ENCODE data around the gene SYNE1. TPM values are rescaled to one million over a fixed set of nuclear protein-coding genes. Genes with fewer than 3 reads are reported as not detected.

SYNE1 gene
- polyA plus RNA-seq, 3 donors = 83.9 to 108 (median 92.5) TPM

DNA sequence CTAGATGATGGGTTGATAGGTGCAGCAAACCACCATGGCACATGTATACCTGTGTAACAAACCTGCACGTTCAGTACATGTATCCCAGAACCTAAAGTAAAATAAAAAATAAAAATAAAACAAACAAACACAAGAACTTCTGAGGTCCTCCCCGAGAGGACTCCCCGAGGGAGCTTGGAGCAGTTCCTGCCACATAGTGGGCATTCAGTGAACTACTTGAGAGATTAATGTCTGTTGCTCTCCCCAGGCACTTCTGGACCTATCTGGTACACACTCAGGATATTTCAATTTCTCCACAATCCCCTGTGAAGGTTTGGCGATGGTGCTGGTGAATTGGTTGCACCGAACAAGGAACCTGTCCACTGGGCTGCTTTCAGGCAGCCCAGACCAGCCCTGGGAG, 518.5 kb downstream of the SYNE1 start:
- DNase-seq (ENCODE audit: extremely low read depth in 1 of 11, low read depth in 9 of 11, low spot score in 4 of 11) = no peak

DNA sequence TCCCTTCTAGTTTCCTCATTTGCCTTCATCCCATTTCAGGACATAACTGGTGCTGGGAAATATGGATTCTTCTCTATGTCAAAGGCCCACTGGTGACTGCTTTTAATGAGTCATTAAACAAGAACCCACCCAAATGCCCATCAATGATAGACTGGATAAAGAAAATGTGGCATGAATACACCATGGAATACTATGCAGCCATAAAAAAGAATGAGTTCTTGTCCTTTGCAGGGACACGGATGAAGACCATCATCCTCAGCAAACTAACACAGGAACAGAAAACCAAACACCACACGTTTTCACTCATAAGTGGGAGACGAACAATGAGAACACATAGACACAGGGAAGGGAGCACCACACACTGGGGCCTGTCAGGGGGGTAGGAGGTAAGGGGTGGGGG, 518.9 kb downstream of the SYNE1 start:
- no peak for DNase-seq (ENCODE audit: extremely low read depth in 1 of 11, low read depth in 9 of 11, low spot score in 4 of 11)

DNA sequence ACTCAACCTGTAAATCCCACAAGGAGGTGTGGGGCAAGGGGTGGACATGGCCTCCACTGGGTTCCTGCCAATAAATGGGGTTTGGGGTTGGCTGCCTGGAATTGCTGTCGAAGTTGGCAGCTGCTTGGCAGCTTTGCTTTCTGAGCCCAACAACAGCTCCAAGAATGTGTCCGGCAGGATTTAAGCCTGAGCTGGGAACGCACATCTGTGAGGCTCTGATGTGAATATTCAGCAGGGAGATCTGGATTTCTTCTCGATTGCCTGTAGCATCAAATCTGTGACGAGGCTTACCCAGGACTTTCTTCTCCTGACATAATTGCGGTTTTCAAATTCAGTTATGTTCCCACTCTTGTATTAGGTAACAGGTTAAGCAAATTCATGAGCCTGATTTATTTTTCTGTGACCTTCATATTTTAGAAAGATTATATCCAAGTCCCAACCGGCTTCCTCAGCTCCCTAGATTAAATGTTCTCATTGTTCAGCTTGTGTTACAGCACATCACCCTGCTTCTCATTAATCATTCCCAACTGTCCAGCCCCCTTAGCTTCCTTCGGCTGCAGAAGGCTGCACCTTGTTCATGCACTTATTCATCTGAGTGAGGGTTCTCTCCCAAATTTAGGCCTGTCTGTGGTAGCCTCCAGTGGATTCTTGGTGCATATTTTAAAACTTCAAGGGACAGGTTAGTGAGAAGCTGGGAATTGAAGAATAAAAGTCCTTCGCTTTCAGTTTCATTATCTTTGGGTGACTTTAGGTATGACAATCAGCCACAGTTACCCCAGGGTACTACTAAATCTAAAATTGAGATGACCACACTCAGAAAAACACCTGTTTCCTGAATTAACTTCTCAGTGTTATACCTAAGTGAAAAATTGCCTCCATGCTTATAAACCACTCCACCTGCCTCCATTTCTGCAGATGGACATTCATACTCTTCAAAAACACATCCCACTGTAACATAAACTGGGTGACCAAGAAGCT, 519.7 kb downstream of the SYNE1 start:
- DNase-seq (ENCODE audit: extremely low read depth in 1 of 11, low read depth in 9 of 11, low spot score in 4 of 11) = no peak

DNA sequence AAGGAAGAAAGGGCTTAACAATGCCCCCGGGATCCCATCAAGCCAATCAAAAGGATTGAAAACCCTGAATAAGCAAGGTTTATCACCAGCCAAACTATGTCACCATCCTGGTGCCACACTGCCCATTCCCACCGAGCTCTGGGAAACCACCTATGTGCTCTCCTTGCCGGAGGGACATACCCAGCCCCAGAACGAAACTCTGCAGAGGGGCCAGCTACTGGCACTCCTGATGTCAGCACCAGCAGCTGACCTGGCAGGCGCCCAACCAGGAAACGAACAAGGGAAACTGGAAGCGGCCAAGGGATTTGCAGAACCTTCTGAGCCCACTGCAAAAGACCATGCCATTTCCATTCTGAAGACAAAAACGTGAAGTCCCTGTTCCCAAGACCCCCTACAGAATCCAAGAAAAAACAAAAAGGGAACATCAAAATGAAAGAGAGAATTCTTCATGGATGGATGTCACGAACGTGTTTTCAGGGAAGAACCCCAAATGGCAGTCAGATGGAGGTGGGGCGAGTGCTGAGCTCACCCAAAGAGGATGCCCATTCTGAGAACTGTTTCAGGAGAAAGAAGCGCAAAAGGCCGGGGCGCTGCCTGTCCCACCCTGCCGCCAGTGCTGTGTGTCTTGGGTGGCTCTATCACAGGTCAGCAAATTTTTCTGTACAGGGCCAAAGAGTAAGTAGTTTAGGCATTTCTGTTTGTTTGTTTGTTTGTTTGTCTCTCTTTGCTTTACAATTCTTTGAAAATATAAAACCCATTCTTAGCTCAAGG, 524.5 kb downstream of the SYNE1 start:
- DNase-seq (ENCODE audit: extremely low read depth in 1 of 11, low read depth in 9 of 11, low spot score in 4 of 11) = no peak

DNA sequence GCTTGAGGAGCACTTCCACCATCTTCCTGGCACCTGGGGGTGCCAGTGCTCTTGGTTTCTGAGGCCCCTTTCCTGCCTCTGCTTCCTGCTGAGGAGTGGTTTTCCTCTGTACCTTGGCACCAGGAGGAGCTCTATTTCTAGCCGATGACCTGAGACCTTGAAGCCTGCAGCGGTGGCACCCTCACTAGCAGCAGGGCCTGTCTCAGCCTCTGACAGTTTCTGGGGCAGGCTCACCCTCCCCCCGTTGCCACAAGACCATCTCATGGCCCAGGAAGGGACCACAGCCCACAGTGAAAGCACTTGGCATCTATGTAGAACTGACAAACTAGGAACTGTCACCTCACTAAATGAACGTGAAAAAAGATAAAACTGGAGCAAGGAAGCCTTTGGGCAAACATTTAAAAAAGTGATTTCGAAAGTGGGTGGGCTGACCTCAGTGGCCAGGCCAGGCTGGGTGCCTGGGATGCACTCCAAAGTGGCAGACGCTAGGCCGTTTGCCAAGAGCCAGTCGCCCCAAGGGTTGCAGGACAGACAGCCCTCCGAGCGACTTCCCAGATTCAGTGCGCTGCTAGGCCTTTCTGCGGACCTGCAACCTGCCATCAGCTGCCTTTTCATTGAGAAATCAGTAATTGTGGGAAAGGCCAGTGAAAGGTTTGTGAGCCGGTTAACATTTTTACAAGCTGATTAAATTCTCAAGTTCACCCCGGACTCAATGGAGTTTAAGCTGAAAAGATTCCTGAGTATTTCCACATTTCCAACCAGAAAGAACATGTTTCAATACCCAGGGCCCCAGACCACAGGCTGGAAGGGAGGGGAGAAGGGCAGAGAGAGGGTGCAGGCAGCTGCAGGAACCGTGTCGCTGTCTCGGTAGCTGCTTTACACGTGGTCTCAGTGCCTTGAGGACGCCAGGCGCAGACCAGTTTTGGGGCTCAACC, 526.0 kb downstream of the SYNE1 start:
- DNase-seq (ENCODE audit: extremely low read depth in 1 of 11, low read depth in 9 of 11, low spot score in 4 of 11) = no peak

DNA sequence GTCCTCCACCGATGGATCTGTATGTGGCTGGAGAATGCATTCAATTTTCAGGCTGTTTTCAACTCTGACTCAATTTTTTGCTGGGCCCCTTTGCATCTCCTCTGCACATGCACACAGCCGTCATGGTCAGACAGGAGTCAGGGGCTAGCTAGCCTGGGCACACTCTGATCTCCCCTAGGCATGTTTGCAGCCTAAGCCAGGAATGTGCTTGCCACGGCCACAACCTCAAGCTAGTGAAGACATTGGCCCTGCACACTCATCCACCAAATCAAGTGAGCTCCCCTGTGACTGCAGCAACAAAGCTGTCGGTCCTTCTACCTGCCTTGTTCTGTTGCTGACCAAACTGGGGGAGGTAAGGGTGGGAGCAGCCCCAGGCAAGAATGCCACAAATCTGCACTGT, 529.2 kb downstream of the SYNE1 start:
- DNase-seq (ENCODE audit: extremely low read depth in 1 of 11, low read depth in 9 of 11, low spot score in 4 of 11) = no peak

DNA sequence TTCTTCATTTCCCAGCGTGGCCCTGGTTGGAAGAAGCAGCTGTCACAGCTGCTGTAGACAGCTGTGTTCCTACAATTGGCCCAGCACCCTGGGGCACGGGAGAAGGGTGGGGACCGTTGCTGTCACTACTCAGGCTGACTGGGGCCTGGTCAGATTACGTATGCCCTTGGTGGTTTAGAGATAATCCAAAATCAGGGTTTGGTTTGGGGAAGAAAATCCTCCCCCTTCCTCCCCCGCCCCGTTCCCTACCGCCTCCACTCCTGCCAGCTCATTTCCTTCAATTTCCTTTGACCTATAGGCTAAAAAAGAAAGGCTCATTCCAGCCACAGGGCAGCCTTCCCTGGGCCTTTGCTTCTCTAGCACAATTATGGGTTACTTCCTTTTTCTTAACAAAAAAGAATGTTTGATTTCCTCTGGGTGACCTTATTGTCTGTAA, 537.0 kb downstream of the SYNE1 start:
- DNase-seq (ENCODE audit: extremely low read depth in 1 of 11, low read depth in 9 of 11, low spot score in 4 of 11) = no peak

DNA sequence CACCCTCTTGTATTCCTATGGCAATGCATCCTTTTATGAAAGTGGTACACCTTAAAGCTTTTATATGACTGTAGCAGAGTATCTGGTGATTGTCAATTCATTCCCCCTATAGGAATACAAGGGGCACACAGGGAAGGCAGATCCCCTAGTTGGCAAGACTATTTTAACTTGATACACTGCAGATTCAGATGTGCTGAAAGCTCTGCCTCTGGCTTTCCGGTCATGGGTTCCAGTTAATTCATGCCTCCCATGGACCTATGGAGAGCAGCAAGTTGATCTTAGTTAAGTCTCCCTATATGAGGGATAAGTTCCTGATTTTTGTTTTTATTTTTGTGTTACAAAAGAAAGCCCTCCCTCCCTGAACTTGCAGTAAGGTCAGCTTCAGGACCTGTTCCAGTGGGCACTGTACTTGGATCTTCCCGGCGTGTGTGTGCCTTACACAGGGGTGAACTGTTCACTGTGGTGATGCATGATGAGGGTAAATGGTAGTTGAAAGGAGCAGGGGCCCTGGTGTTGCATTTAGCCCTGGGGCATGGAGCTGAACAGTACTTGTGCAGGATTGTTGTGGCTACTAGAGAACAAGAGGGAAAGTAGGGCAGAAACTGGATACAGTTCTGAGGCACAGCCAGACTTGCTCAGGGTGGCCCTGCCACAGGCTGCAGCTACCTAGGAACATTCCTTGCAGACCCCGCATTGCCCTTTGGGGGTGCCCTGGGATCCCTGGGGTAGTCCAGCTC, 537.5 kb downstream of the SYNE1 start:
- no peak for DNase-seq (ENCODE audit: extremely low read depth in 1 of 11, low read depth in 9 of 11, low spot score in 4 of 11)

DNA sequence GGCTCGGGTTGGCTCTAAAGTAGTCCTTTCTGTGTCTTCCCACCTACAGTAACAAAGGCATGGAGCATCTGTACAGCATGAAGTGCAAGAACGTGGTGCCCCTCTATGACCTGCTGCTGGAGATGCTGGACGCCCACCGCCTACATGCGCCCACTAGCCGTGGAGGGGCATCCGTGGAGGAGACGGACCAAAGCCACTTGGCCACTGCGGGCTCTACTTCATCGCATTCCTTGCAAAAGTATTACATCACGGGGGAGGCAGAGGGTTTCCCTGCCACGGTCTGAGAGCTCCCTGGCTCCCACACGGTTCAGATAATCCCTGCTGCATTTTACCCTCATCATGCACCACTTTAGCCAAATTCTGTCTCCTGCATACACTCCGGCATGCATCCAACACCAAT, 538.5 kb downstream of the SYNE1 start:
- DNase-seq (ENCODE audit: extremely low read depth in 1 of 11, low read depth in 9 of 11, low spot score in 4 of 11) = no peak

DNA sequence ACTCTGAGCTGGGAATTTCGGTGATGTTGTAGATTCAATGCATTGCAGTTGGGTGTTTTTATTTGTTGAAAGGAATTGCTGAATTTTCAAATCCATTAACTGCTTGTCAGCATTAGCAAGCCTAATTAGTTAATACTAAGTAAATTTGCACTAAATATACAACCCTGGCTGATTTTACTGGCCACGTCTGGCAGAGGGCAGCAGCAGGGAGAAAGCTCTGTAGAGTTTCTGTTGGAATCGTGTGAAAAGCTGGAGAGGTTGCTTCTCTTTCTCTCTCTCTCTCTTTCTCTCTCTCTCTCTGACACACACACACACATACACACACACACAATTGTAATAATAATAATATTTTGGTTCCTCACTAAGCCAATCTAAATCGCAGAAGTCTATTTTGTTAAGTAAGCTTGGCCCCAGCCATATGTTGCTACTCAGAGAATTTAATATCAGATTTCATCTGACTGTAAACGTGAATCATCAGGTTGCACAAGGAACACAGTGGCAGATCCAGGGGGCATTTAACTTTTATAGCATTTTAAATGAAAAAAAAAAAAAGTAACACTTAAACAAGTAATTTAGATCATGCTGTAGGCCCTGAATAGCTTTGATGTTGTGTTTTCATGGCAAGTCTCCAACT, 540.2 kb downstream of the SYNE1 start:
- no peak for DNase-seq (ENCODE audit: extremely low read depth in 1 of 11, low read depth in 9 of 11, low spot score in 4 of 11)

DNA sequence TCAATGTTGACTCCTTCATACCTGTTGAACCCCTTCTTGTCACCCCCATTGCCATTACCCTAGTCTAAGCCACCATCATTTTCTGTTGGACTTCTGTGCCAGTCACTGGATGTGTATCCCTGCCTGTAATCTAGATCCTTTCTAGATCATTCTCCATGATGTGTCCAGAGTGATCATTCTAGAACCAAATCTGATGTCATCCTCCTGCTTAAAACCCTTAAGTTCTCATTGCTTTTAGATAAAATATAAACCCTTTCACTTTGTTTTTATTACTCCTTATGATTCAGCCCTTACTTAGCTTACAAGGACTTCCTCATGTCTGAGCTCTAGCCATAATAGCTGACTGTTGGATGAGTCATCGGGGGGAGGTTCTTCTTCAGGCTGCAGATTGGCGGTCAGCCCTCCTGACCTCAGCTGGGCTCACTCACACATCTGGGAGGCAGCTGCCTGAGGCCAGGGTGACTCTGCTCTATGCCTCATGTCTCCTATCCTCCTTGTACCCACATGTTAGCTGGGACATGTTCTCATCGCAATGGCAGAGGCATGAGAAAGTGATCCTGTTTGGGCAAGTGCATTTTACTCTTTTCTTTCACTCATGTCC, 542.1 kb downstream of the SYNE1 start:
- no peak for DNase-seq (ENCODE audit: extremely low read depth in 1 of 11, low read depth in 9 of 11, low spot score in 4 of 11)

DNA sequence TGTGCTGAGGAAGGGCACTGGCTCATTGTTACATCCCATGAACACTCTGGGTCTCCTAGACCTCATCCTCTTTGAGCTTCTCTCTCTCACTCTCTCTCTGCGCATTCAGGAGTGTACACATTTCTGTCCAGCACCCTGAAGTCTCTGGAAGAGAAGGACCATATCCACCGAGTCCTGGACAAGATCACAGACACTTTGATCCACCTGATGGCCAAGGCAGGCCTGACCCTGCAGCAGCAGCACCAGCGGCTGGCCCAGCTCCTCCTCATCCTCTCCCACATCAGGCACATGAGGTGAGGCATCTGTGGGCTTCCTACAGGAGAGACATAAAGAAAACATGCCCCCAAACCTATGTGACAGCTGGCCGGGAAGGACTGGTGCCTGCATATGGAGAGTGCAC, 542.9 kb downstream of the SYNE1 start:
- DNase-seq (ENCODE audit: extremely low read depth in 1 of 11, low read depth in 9 of 11, low spot score in 4 of 11) = no peak

DNA sequence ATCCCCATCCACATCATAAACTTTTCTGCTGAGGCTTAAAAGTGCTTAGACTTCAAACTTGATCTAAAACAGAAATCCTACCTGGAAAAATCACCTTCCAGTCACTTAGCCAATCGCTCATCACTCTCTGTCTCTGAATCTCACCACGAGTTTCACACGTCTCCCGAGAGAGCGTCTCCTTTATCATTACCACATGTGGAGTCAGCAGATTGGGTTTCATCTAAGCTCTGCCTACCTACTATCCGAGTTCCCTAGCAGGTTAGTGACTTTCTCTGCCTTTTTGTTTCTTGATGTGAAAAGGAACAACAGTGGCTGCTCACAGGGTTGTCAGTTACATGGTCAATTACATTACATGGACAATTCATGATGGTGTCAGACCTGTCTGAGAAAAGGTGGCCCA, 543.5 kb downstream of the SYNE1 start:
- DNase-seq (ENCODE audit: extremely low read depth in 1 of 11, low read depth in 9 of 11, low spot score in 4 of 11) = no peak

DNA sequence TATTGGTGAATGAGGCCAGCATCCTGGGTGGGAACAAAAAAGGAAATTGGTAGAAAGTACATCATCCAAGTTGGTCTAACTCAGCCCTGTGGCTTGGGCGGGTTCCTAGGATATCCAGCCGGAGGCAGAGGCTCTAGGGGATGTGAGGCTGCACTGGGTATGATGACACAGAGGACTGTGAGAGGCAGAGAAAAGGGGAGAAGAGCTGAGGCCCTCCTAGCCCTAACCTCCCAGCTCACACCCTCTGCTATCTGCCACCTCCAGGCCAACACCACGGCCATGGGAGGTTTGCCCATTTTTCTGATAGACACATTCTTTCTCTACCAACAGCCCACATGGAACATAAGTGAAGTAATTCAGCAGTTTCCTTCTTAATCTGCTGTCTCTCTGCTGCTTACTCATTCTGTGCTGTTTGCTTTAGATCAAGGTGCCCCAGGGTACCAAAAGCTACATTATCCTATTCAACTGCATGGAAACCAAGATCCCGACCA, 545.3 kb downstream of the SYNE1 start:
- no peak for DNase-seq (ENCODE audit: extremely low read depth in 1 of 11, low read depth in 9 of 11, low spot score in 4 of 11)

DNA sequence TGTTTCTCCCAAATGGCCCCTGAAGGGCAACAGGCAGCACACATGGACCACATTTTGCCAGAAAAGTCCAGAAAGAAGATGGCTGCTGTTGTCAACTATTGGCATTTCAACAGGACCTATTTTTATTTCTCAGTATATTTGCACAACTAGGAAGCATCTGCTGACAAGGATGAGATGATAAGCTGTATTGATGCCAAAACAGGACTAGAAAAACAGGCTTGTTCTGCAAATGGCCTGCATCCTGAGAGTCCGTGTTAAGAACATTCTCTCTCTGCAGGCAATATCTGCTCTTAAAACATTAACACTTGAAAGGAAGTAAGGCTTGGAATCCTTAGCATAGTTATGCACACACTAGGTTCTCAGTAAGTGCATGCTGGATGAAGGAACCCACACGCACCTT, 546.0 kb downstream of the SYNE1 start:
- no peak for DNase-seq (ENCODE audit: extremely low read depth in 1 of 11, low read depth in 9 of 11, low spot score in 4 of 11)

DNA sequence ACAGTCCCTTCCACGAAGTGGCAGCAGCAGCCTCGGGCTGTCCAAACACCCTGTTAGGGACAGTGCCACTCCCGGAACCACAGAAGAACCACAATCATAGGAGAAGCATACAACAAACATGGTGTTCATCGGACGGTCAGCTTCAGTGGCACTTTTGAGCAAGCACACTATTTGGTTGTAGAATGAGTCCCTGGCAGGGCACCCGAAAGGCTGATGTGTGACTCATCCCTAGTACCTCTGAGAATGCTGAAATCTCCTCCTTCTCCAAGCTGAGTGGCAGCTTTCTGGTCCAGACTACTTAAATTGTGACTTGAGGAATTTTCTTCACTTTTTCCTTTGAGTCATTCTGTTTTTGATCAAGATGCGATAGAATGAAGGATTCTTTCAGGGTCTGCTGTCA, 547.2 kb downstream of the SYNE1 start:
- DNase-seq (ENCODE audit: extremely low read depth in 1 of 11, low read depth in 9 of 11, low spot score in 4 of 11) = no peak

DNA sequence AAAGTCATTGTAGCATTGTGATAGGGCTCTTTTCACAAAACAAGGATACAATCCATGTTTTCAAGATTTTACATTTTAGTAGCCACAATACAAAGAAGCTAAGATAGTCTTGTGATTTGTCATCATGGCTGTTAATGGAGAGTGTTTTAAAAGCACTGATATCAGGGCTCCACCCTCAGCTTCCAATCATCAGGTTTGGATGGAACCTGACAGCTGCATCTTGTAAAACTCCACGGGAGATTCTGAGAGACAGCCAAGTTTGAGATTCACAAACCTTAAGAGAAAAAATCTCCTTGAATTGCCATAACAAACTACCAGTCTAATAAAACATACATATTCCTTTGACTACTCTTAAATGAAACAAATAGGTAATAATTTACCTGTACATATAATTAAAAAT, 549.5 kb downstream of the SYNE1 start:
- no peak for DNase-seq (ENCODE audit: extremely low read depth in 1 of 11, low read depth in 9 of 11, low spot score in 4 of 11)

DNA sequence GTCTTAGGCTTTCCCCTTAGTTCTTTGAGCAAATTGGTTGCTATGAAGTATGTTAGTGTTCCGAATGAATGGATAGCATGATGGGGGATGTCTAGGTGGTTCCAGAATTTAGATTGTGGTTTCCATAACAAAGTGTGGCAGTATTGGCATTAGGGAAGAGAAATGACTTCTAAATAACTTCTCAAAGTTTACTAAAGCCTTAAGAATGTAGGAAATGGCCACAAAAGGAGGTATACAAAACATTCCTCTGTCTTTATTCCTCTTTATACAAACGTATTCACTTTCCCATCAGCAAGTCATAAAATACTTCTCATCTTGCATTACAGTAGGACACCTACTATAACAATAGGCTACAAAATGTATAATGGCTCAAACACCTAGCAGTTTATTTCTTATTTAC, 550.1 kb downstream of the SYNE1 start:
- no peak for DNase-seq (ENCODE audit: extremely low read depth in 1 of 11, low read depth in 9 of 11, low spot score in 4 of 11)

All from renal cortex interstitium (tissue), 11 donors.